ENCODE data around the gene RAD51B. TPM values are rescaled to one million over a fixed set of nuclear protein-coding genes. Genes with fewer than 3 reads are reported as not detected.

The RAD51B gene
- total RNA-seq, 1 donor from 2014 or later: 16.7 TPM

DNA sequence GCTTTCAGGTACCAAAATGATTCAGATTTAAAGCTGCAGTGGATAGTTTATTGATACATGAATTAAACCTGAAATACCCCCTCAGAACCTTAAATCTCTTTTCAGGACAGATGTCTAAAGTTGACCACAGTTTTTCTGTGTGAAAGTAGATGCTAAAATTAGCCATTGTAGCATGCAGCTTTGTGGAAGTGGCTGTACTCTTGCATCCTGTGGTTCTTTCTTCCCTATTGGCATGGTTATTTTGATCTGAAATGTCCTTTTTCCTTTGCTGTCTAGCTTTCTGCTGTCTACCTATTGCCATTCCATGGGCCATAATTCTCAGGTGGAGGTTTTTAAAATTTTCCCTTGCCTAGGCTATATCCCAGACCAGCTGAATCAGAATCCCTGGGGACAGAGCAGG lies 517.7 kb downstream of the RAD51B start:
- Mint-ChIP-seq H3K4me3 (no peak overlapping the region), H3K9me3 (no peaks in the 10 kb centered on the region), H3K27me3 (ENCODE audit: low read depth) (no peaks in the 10 kb centered on the region), H3K36me3 (ENCODE audit: low read depth) (no peaks in the 10 kb centered on the region), H3K27ac (ENCODE audit: unreplicated experiment) (peak overlapping the region; percentile 55), H3K4me1 (peaks cover 36% of the 10 kb centered on the region)
- no peak for DNase-seq (ENCODE audit: low read depth, low spot score)
- TF ChIP-seq, protein P1, sequence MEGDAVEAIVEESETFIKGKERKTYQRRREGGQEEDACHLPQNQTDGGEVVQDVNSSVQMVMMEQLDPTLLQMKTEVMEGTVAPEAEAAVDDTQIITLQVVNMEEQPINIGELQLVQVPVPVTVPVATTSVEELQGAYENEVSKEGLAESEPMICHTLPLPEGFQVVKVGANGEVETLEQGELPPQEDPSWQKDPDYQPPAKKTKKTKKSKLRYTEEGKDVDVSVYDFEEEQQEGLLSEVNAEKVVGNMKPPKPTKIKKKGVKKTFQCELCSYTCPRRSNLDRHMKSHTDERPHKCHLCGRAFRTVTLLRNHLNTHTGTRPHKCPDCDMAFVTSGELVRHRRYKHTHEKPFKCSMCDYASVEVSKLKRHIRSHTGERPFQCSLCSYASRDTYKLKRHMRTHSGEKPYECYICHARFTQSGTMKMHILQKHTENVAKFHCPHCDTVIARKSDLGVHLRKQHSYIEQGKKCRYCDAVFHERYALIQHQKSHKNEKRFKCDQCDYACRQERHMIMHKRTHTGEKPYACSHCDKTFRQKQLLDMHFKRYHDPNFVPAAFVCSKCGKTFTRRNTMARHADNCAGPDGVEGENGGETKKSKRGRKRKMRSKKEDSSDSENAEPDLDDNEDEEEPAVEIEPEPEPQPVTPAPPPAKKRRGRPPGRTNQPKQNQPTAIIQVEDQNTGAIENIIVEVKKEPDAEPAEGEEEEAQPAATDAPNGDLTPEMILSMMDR (conservative IDR thresholded peaks at IDR 0.05): no peak

DNA sequence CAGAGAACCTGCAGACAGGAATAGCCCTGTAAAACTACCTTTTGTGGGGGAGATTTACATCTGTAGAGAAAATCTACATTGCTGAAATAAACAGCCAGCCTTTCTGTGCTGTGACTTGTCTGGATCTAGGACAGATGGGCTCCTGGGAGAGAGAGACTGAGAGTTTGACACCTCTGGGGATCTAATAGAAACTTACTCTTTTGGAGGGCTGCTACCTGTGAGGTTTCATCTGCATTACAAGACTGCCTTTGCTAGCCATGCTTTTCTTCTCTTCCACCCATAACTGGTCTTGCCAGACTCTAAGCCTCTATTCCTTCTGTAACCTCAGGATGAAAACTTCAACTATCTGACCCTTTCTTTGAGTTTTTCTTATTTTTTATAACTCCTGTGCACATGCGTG lies 520.7 kb downstream of the RAD51B start:
- DNase-seq (ENCODE audit: low read depth, low spot score): no peak
- no peak overlapping the region for H3K4me3 Mint-ChIP-seq
- H3K4me1 Mint-ChIP-seq: peaks cover 39% of the 10 kb centered on the region
- peaks cover 6% of the 10 kb centered on the region for H3K36me3 Mint-ChIP-seq (ENCODE audit: low read depth)
- H3K27me3 Mint-ChIP-seq (ENCODE audit: low read depth): no peaks in the 10 kb centered on the region
- H3K9me3 Mint-ChIP-seq: peaks cover 6% of the 10 kb centered on the region
- H3K27ac Mint-ChIP-seq (ENCODE audit: unreplicated experiment): no peak overlapping the region
- TF ChIP-seq, protein P1 (conservative IDR thresholded peaks at IDR 0.05): no peak

DNA sequence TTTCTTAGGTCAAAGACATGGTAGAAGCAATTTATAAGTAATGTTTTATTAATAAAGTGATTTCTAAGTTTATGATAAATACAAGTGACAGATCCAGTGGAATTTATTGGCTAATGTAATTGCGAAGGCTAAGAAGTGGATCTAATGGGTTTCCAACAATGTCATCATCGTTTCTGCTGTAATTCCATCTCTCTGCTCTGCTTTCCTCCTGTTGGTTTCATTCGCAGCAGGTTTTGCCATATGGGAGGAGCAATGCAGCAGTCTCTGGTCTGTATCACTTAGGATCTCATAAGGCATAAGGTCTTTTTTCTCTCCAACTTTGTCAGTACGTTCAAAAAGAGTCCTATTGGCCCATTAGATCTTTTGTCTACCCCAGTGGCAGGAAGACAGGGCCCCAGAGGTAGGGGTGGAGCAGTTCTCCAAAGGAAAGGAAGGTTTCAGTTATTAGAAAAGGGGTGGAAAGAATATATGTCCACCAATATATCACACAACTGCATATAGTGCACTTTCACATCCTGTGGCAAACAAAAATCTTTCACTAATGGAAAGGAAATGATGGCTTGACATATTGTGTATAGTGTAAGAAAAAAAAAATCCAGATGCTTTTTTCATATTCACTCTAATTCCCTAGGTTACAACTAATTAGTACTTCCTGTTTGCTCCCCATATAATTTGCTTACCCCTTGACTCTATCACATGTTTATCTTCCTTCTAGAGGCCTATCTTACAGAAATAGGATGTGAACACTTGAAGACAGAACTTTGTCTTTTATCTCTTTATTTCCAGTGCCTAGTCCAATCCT lies 522.0 kb downstream of the RAD51B start:
- Mint-ChIP-seq H3K27ac (ENCODE audit: unreplicated experiment) (no peak overlapping the region), H3K4me3 (no peak overlapping the region), H3K27me3 (ENCODE audit: low read depth) (no peaks in the 10 kb centered on the region), H3K4me1 (peaks cover 39% of the 10 kb centered on the region), H3K36me3 (ENCODE audit: low read depth) (peaks cover 11% of the 10 kb centered on the region), H3K9me3 (peaks cover 10% of the 10 kb centered on the region)
- no peak for DNase-seq (ENCODE audit: low read depth, low spot score)
- TF ChIP-seq, protein P1 (conservative IDR thresholded peaks at IDR 0.05): no peak

DNA sequence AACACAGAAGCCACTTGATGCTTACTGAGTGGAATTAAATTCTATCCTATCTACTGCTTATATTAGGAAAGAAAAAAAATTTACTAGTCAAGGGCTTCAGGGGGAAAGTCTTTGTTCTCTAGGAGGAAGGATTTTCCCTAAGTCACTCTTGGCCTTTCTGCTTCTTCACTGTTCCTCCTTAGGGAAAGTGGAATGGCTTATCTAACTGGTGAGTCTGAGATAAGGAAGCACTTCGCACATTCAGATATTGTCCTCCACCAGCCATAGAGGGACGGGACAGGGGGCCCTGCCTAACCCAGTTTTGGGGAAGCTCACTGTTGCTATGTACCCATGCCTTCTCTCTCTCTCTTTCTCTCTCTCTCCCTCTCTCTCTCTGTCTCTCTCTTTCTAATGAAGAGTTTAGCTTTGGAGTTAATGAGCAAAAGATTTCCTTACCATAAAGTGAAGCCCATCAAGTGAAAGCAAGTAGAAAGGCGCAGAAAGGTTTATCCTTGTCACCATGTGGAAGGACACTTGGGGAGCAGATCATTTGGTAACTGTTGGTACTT lies 522.7 kb downstream of the RAD51B start:
- Mint-ChIP-seq H3K9me3 (peaks cover 13% of the 10 kb centered on the region), H3K36me3 (ENCODE audit: low read depth) (peaks cover 12% of the 10 kb centered on the region), H3K27ac (ENCODE audit: unreplicated experiment) (no peak overlapping the region), H3K4me3 (no peak overlapping the region), H3K4me1 (peaks cover 38% of the 10 kb centered on the region), H3K27me3 (ENCODE audit: low read depth) (no peaks in the 10 kb centered on the region)
- no peak for DNase-seq (ENCODE audit: low read depth, low spot score)
- TF ChIP-seq, protein P1 (conservative IDR thresholded peaks at IDR 0.05): no peak

DNA sequence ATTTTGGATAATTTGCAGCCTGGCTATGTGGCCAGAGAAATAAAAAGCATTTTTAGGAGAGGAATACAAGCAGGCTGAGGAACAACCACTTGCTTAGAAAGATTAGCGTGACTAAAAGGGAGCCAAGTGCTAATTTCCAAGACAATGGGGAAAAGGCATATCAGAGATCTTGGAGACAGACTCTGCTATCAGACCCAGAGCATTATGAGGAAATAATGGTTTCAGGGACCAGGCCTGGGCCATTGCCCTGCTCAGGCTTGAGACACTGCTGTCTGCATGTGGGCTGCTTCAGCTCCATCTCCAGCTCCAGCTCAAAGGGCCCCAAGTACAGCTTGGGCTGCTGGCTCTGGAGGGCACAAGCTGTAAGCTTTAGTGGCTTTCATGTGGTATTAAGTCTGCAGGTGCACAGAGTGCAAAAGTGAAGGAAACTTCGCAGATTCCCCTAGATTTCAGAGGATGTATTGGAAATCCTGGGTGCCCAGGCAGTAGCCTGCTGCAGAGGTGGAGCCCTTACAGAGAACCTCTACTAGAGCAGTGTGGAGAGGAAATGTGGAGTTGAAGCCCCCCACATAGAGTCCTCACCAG lies 524.0 kb downstream of the RAD51B start:
- no peak overlapping the region for H3K27ac Mint-ChIP-seq (ENCODE audit: unreplicated experiment)
- peaks cover 12% of the 10 kb centered on the region for H3K36me3 Mint-ChIP-seq (ENCODE audit: low read depth)
- peaks cover 40% of the 10 kb centered on the region for H3K4me1 Mint-ChIP-seq
- H3K4me3 Mint-ChIP-seq: no peak overlapping the region
- TF ChIP-seq, protein P1 (conservative IDR thresholded peaks at IDR 0.05): no peak
- no peak for DNase-seq (ENCODE audit: low read depth, low spot score)
- no peaks in the 10 kb centered on the region for H3K27me3 Mint-ChIP-seq (ENCODE audit: low read depth)
- H3K9me3 Mint-ChIP-seq: peaks cover 13% of the 10 kb centered on the region
